AG08396 (cell line): ENCODE data around the gene LRRIQ1.
"Not testable (repeated sequence)": the region's sequence is repeated elsewhere in the genome, so short reads cannot be mapped to it uniquely, and the experiment has no call there.

ENCODE experiments used
- DNase-seq: peaks from one replicate; pipeline ENCODE4 v3.0.0; 2012; ENCODE audit warnings: low spot score, mixed read lengths

LRRIQ1 gene

GRCh38 chr12:85036234-85036707, at the start of gene LRRIQ1, which contains the start of gene TSPAN19:
TSS of gene LRRIQ1 (plus strand) at chr12:85036351. CDS start at chr12:85038177, 1,826 bp downstream.
TSS of gene TSPAN19 (minus strand) at chr12:85036277. CDS start at chr12:85029946, 6,331 bp downstream.
- peak; percentile 55 for DNase-seq

DNA sequence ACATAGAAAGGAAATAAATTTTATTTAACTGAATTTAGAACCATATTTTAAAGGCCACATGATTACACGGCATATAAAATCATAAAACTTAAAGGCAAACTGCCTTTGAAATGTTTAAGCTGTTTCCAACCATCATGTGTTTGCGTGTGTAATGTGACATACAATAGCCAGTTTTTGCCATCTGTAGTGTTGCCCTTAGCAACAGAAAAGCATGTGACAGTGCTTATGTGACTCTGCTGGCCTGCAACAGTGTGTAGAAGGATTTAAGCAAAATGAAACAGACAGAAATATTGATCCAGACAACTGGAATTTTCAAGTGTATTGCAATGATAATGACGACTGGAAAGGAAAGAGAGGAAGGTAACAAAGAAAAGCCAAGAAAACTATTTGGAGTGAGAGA, 49.6 kb upstream of the LRRIQ1 start:
- DNase-seq: no peak

GRCh38 chr12:84994426-84994825, 41.7 kb upstream of the LRRIQ1 start:
- no peak for DNase-seq

DNA sequence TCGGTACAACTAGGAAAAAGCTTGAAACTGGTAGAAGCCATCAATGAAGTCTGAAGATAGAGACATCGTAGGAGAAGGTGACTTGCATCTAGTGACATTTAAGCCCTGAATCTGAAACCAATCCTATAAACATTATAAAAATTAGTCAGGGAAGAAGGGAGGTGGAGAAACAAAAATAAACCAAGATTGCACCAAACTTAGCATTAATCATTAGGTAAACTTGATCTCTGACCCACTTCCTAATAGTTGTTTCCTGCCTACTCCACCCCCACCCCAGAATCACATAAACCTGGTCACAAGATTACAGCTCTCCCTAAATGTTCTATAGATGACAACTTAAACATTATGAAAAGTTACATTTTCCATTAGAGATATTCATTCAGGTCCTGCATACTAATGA, 40.5 kb upstream of the LRRIQ1 start:
- no peak for DNase-seq

GRCh38 chr12:84996759-84997158, 39.4 kb upstream of the LRRIQ1 start:
- DNase-seq: no peak

DNA sequence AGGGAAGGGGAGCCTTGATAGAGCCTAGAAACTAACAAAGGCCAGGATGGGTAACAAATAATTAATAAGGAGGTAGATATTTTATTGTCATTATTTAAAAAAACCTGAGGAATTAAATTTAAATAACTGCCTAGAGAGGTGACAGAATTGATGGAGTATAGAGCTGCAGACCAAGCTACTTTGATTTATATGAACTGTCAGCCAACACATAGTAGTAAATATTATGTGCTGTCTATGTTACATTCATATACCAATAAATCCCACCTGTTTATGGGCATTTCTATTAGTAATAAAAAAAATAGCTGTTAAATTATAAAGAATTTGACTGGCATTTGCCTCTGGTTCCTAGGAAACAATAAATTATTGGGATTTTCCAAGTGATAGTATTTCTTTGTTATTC, 37.8 kb upstream of the LRRIQ1 start:
- no peak for DNase-seq

DNA sequence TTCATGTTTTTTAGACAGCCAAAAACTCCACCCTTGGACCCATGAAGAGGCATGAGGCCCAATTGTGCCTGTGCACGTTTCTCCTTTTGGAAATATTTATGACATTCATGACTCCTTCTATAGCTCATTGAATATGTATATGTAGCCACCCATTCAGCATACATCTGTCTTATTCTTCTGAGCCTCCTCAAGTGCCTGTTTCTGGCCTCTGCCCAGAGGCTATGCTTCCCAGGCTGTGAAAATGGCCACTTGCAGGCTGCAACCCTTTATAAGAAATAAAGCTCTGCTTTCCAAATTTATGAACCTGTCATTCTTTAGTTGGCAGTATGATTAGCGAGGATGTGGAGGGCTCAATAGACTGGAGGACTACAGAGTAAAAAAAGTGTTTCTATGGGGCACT, 35.4 kb upstream of the LRRIQ1 start:
- DNase-seq: no peak

- no peak for DNase-seq
Observed at GRCh38 chr12:85002778-85003296, 33.3 kb upstream of the LRRIQ1 start.

- DNase-seq: no peak
Observed at GRCh38 chr12:85004204-85004603, 31.9 kb upstream of the LRRIQ1 start.

DNA sequence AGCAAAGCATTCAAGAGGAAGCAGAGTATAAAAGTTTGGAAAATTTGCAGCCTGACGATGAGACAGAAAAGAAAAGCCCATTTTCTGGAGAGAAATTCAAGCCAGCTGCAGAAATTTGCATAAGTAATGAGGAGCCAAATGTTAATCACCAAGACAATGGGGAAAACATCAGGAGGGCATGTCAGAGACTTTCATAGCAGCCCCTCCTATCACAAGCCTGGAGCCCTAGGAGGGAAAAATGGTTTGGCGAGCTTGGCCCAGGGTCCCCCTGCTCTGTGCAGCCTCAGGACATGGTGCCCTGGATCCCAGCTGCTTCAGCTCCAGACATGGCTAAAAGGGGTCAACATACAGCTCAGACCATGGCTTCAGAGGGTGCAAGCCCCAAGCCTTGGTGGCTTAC, 31.1 kb upstream of the LRRIQ1 start:
- DNase-seq: not testable (repeated sequence)

GRCh38 chr12:85005615-85006014, 30.5 kb upstream of the LRRIQ1 start:
- no peak for DNase-seq

DNA sequence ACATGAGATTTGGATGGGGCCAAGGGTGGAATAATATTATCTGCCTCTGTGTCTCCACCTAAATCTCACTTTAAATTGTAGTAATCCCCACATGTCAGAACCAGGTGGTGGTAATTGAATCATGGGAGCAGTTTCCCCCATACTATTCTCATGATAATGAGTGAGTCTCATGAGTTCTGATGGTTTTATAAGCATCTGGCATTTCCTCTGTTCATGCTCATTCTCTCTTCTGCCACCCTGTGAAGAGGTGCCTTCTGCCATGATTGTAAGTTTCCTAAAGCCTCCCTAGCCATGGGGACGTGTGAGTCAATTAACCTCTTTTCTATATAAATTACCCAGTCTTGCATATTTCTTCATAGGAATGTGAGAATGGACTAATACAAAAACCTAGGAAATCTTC, 29.9 kb upstream of the LRRIQ1 start:
- DNase-seq: no peak

- DNase-seq: no peak
Observed at GRCh38 chr12:85007836-85008235, 28.3 kb upstream of the LRRIQ1 start.

DNA sequence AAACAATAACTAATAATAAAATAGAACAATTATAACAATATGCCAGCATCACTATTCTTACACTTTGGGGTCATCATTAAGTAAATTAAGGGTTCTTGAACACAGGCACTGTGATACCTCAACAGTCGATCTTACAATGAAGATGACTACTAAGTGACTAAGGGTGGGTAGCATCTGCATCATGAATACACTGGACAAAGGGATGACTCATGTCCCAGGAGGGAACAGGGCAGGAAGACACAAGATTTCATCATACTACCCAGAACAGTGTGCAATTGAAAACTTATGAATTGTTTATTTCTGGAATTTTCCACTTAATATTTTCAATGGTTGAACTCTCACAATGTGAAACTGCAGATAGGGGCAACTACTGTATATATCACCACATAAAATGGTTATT, 19.7 kb upstream of the LRRIQ1 start:
- peak; percentile 8 for DNase-seq

DNA sequence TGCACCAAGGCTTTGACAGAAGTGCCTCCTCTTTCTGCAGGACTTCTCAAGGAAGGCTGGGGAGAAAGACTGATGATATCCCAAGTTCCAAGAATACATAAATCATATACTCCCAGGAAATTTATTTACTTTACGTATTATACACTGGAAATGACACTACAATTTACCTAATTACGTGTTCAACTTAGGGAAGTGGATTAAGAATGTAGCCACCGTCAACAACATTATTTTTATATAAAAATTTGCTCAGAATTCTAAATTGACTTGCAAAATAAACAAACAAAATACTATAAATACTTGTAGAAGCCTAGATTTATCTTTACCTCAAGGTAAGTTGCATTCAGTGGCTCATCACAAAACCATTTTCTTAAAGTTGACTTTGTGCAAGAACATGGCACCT, 19.0 kb upstream of the LRRIQ1 start:
- DNase-seq: no peak

- DNase-seq: no peak
Observed at GRCh38 chr12:85017618-85018017, 18.5 kb upstream of the LRRIQ1 start.

DNA sequence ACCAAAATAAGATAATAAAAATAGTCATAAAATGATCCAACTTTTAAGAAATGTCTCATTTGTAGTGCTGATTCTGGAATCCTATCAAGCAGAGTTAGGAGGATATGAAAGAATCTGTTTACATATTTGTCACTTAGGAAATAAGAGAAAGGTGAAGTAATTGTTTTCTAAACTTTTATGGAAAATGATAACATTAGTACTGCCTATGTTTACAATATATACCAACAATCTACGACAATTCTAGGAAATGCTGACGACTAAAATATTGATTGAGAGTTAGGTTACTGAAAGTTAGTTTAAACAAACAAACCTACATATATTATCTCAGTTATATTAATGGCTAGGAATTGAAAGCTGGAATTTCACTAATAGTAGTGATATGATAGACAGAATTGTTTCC, 18.1 kb upstream of the LRRIQ1 start:
- no peak for DNase-seq

DNA sequence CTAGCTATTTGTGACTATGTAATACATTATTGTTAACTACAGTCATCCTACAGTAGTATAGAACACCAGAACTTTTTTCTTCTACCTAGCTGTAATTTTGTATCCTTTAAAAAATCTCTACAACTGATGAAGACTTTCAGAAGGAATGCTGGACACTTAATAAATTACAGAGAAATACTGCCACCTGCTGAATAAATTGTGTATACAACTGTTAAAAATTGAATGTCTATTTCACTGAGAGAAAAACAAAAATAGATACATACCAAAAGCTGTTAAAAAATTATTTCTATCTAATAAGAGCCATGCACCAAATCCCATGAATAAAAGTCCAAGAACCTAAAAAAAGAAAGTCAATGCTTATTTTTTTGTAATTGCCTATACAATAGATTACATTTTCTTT, 6.7 kb upstream of the LRRIQ1 start:
- DNase-seq: peak; percentile 3

DNA sequence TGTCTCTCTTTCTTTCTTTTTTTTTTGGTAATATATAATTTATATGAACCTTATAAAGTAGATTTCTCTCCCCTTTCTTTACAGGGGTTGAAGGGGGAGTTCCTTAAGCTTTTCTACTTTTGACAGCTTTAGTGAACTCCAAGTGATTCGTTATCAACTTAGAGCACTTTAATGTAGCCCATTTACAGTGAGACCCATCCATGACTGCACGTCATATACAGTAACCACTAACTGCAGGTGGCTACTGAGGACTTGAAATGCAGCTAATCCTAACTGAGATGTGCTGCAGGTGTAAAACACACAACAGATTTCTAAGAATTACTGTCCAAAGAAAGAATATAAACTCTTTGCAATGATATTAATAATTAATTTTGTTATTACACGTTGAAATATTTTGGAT, 582 bp downstream of the LRRIQ1 start:
- DNase-seq: no peak

DNA sequence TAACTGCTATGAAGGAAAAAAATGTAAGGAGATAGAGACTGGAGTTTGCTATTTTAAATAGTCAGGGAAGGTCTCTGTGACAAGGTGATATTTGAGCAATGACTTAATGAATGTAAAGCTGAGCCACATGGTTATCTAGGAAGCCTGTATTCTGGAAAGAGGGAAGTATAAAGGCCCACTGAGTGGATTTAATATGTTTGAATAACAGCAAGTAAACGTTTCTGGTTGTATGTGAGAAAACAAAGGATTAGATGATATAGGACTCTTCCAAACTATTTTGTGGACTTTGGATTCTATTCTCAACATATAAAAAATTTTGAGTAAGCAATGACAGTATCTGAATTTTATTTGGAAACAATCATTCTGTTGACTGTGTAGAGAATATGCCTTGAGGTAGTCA, 5.2 kb downstream of the LRRIQ1 start:
- no peak for DNase-seq

DNA sequence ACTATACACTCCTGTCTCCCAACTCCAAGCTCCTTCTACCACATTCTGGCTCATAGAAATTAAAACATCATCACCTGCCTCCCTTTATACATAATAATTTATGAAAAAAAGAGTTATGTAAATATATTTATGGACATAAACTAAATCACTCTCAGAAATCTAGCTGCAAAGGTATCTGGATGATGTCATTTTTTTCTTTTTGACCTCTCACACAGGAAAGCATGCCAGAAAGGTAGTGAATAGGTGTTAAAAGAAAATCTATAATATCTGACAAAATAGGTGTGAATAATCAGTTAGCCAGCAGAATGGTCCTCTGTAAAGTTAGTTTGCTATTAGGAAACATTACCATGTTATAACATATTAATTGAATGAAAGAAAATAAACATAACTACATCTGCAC, 7.7 kb downstream of the LRRIQ1 start:
- DNase-seq: no peak

- peak; percentile 6 for DNase-seq
Observed at GRCh38 chr12:85057370-85057963, 21.3 kb downstream of the LRRIQ1 start.

DNA sequence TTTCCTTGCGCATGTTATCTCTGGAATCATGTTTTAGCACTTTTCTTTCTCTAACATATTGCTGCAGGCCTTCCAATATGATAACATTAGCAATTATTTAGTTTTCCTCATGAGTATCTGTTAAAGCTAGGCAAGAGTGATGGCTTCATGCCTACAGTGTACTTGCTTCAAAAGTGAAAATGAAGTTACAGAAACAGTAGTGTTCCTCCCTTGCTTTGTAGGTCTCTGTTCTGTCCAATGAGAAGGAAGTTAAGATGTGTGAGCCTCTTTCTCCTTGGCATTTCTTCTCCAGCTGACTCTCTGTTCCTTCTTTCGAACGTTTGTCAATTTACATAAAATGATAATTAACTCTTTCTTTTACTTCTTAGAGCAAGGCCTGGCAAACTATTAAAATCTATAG, 22.2 kb downstream of the LRRIQ1 start:
- DNase-seq: no peak

GRCh38 chr12:85059594-85059993, 23.4 kb downstream of the LRRIQ1 start:
- no peak for DNase-seq
